IMR-90 (cell line): Measurements from ENCODE around the gene PROB1. TPM values are rescaled to one million over a fixed set of nuclear protein-coding genes. Genes with fewer than 3 reads are reported as not detected.

ENCODE experiments used
- ATAC-seq: fragments of 200-7000 bp; cut with Tn5 transposase; 2 replicates; pipeline ENCODE4 v1.9.1; 2020; ENCODE audit warnings: low read depth, mild to moderate bottlenecking, moderate library complexity
- BruUV-seq: library from RNA; stranded (reverse); fragments of 400-500 nt; replicated peaks from 2 replicates; lab custom pipeline; 2021; lab: Mats Ljungman, UMichigan
- CTCF ChIA-PET: fragments of 300-600 bp; formaldehyde crosslinking; extraction: SDS; loops from one replicate; lab custom pipeline; 2021; ENCODE audit warnings: antibody characterized with exemption; lab: Yijun Ruan, JAX
- POLR2A ChIA-PET: fragments of 300-600 bp; sonication (Branson Sonifier 250); formaldehyde crosslinking; loops from one replicate; lab custom pipeline; 2022; ENCODE audit warnings: antibody characterized with exemption; ENCODE audit not compliant: unreplicated experiment; lab: Charles Lee
- DNase-seq: peaks from one replicate; pipeline ENCODE4 v3.0.0; 2013
- H2AFZ ChIP-seq: replicated peaks from 2 replicates; pipeline ENCODE3; 2013; ENCODE audit warnings: low read length, mild to moderate bottlenecking; ENCODE audit not compliant: poor library complexity
- H2AK5ac ChIP-seq: 2 replicates; pipeline ENCODE4 v1.6.1; 2013; ENCODE audit warnings: low read depth, low read length, inconsistent platforms
- H2AK9ac ChIP-seq: replicated peaks from 2 replicates; pipeline ENCODE3; 2013; ENCODE audit warnings: mild to moderate bottlenecking, low read depth, low read length, moderate library complexity; ENCODE audit not compliant: poor library complexity
- H2BK120ac ChIP-seq: 2 replicates; pipeline ENCODE4 v1.6.1; 2013; ENCODE audit warnings: low read depth, low read length, inconsistent platforms
- H2BK15ac ChIP-seq: 3 replicates; pipeline ENCODE4 v1.6.1; 2013; ENCODE audit warnings: low read depth, low read length, inconsistent platforms
- H2BK20ac ChIP-seq: 2 replicates; pipeline ENCODE4 v1.6.1; 2013; ENCODE audit warnings: low read depth, mild to moderate bottlenecking, inconsistent platforms, low read length, moderate library complexity
- H2BK5ac ChIP-seq: 2 replicates; pipeline ENCODE4 v1.6.1; 2013; ENCODE audit warnings: mild to moderate bottlenecking, low read depth, low read length, inconsistent platforms; ENCODE audit not compliant: poor library complexity, severe bottlenecking
- H3K14ac ChIP-seq: replicated peaks from 2 replicates; pipeline ENCODE4 v1.6.1; 2013; ENCODE audit warnings: low read depth, low read length, inconsistent platforms
- H3K18ac ChIP-seq: 2 replicates; pipeline ENCODE4 v1.6.1; 2013; ENCODE audit warnings: low read depth, low read length, control low read depth
- H3K23ac ChIP-seq: 2 replicates; pipeline ENCODE4 v1.6.1; 2013; ENCODE audit warnings: low read depth, low read length, inconsistent platforms
- H3K27ac ChIP-seq: 2 replicates; pipeline ENCODE4 v1.5.1; 2013; ENCODE audit warnings: mild to moderate bottlenecking, control low read depth, low read length; ENCODE audit not compliant: insufficient read depth
- H3K27me3 ChIP-seq: 2 replicates; pipeline ENCODE4 v1.6.1; 2013; ENCODE audit warnings: low read length; ENCODE audit not compliant: control insufficient read depth, insufficient read depth
- H3K36me3 ChIP-seq: 2 replicates; pipeline ENCODE4 v1.6.1; 2013; ENCODE audit warnings: low read length, mixed read lengths; ENCODE audit not compliant: control insufficient read depth, insufficient read depth
- H3K4ac ChIP-seq: 2 replicates; pipeline ENCODE4 v1.6.1; 2013; ENCODE audit warnings: low read depth, low read length, inconsistent platforms
- H3K4me1 ChIP-seq: 2 replicates; pipeline ENCODE4 v1.6.1; 2013; ENCODE audit warnings: low read length, mixed read lengths; ENCODE audit not compliant: control insufficient read depth, insufficient read depth
- H3K4me2 ChIP-seq: 2 replicates; pipeline ENCODE4 v1.6.1; 2013; ENCODE audit warnings: low read depth, mild to moderate bottlenecking, control low read depth, low read length, moderate library complexity
- H3K4me3 ChIP-seq: 2 replicates; pipeline ENCODE4 v1.5.1; 2013; ENCODE audit warnings: low read depth, mild to moderate bottlenecking, control low read depth, low read length, moderate library complexity; ENCODE audit not compliant: insufficient read depth
- H3K56ac ChIP-seq: 2 replicates; pipeline ENCODE4 v1.6.1; 2013; ENCODE audit warnings: low read length, inconsistent platforms; ENCODE audit not compliant: insufficient read depth; ENCODE audit errors: extremely low read depth
- H3K79me1 ChIP-seq, 2 experiments: 2 replicates each; pipeline ENCODE4 v1.6.1; 2013; ENCODE audit warnings: low read length in 2 of 2, inconsistent platforms in 1 of 2, low read depth in 1 of 2
- H3K9ac ChIP-seq: 2 replicates; pipeline ENCODE4 v1.6.1; 2013; ENCODE audit warnings: low read depth, low read length, control low read depth
- H3K9me1 ChIP-seq: 2 replicates; pipeline ENCODE4 v1.6.1; 2013; ENCODE audit warnings: low read length, inconsistent platforms; ENCODE audit not compliant: insufficient read depth
- H3K9me3 ChIP-seq: 2 replicates; pipeline ENCODE4 v1.6.1; 2013; ENCODE audit warnings: low read length; ENCODE audit not compliant: control insufficient read depth, insufficient read depth
- H4K20me1 ChIP-seq: 2 replicates; pipeline ENCODE4 v1.6.1; 2013; ENCODE audit warnings: low read length, inconsistent platforms; ENCODE audit not compliant: insufficient read depth
- H4K5ac ChIP-seq: 2 replicates; pipeline ENCODE4 v1.6.1; 2013; ENCODE audit warnings: mild to moderate bottlenecking, low read depth, low read length, control low read depth
- H4K8ac ChIP-seq, 2 experiments: 2 replicates each; pipeline ENCODE4 v1.6.1; 2013; ENCODE audit warnings: low read depth in 2 of 2, low read length in 2 of 2, control low read depth in 1 of 2, inconsistent platforms in 1 of 2
- H4K91ac ChIP-seq: 2 replicates; pipeline ENCODE4 v1.6.1; 2013; ENCODE audit warnings: low read depth, low read length, inconsistent platforms; ENCODE audit not compliant: insufficient read depth
- CEBPB ChIP-seq: IDR thresholded peaks from 2 replicates; pipeline ENCODE4 v1.6.1; 2012; ENCODE audit warnings: low read depth, low read length, improper control_type of control experiment
- CHD1 ChIP-seq: IDR thresholded peaks from 2 replicates; pipeline ENCODE4 v1.6.1; 2012; ENCODE audit warnings: low read depth, low read length, improper control_type of control experiment
- MAFK ChIP-seq: IDR thresholded peaks from 2 replicates; pipeline ENCODE4 v1.6.1; 2012; ENCODE audit warnings: low read depth, low read length, improper control_type of control experiment
- MAZ ChIP-seq: IDR thresholded peaks from 2 replicates; pipeline ENCODE4 v1.6.1; 2012; ENCODE audit warnings: low read depth, mild to moderate bottlenecking, low read length, improper control_type of control experiment, moderate library complexity, borderline replicate concordance
- NFE2L2 ChIP-seq: fragments of 150-350 bp; IDR thresholded peaks from 2 replicates; pipeline ENCODE4 v1.6.1; 2016; ENCODE audit warnings: low read depth, mild to moderate bottlenecking, low read length
- POLR2A ChIP-seq: IDR thresholded peaks from 2 replicates; pipeline ENCODE4 v1.6.1; 2012; ENCODE audit warnings: mild to moderate bottlenecking, low read depth, low read length
- RAD21 ChIP-seq: IDR thresholded peaks from 2 replicates; pipeline ENCODE4 v1.6.1; 2012; ENCODE audit warnings: low read length, improper control_type of control experiment
- RFX5 ChIP-seq: IDR thresholded peaks from 2 replicates; pipeline ENCODE4 v1.8.0; 2012; ENCODE audit warnings: low read depth, mild to moderate bottlenecking, low read length, moderate library complexity
- SMC3 ChIP-seq: fragments of 150-350 bp; IDR thresholded peaks from 2 replicates; pipeline ENCODE4 v1.6.1; 2016; ENCODE audit warnings: low read depth, mild to moderate bottlenecking, antibody characterized with exemption, low read length, moderate library complexity
- WGBS, 2 experiments: methylation state at CpG; one replicate each; pipeline versions ENCODE4 v1.1.5 to v1.1.7; 2013; ENCODE audit warnings: missing lambda C conversion rate in 2 of 2; ENCODE audit not compliant: insufficient read length in 1 of 2; ENCODE audit errors: extremely low coverage in 2 of 2; 5-methylcytosine and 5-hydroxymethylcytosine counted together
- dilution Hi-C: fragments of 300-500 bp; cut with HindIII; formaldehyde crosslinking; loops from one replicate; pipeline ENCODE4 v1.14.3; 2018; ENCODE audit warnings: low sequenced_read_pairs; ENCODE audit not compliant: unreplicated experiment
- in situ Hi-C: fragments of 300-500 bp; cut with MboI; formaldehyde crosslinking; loops from 3 replicates; pipeline ENCODE4 v1.14.3; 2019; ENCODE audit warnings: low sequenced_read_pairs, inconsistent platforms, mixed read lengths
- intact Hi-C: fragments of 100-400 bp; cut with micrococcal nuclease; formaldehyde crosslinking; loops from 2 replicates; pipeline ENCODE4 v1.10.0; 2022
- polyA plus RNA-seq, 3 experiments: library from polyadenylated mRNA; depleted of rRNA; stranded (reverse); fragments of >200 nt; gene quantifications; 2 replicates each; pipeline ENCODE4 v1.2.3, GENCODE V29; 2012; ENCODE audit warnings: low replicate concordance in 1 of 3
- total RNA-seq: library from RNA; depleted of rRNA; stranded (reverse); fragments of >200 nt; gene quantifications from 2 replicates; pipeline ENCODE4 v1.2.3, GENCODE V29; 2012
- TF ChIP-seq, protein P1 (sequence below): conservative IDR thresholded peaks from 2 replicates; pipeline ENCODE4 v1.5.1; 2012; ENCODE audit warnings: mild to moderate bottlenecking, low read depth, low read length, improper control_type of control experiment
- TF ChIP-seq, protein P2 (sequence below): fragments of 150-350 bp; IDR thresholded peaks from 2 replicates; pipeline ENCODE4 v1.6.1; 2016; ENCODE audit warnings: low read depth, mild to moderate bottlenecking, low read length, moderate library complexity, borderline replicate concordance

The PROB1 gene
- total and polyA plus RNA-seq, 2 of the 4 experiments (the other 2 are of a cell fraction) = under 0.01 to 0.38 TPM

DNA sequence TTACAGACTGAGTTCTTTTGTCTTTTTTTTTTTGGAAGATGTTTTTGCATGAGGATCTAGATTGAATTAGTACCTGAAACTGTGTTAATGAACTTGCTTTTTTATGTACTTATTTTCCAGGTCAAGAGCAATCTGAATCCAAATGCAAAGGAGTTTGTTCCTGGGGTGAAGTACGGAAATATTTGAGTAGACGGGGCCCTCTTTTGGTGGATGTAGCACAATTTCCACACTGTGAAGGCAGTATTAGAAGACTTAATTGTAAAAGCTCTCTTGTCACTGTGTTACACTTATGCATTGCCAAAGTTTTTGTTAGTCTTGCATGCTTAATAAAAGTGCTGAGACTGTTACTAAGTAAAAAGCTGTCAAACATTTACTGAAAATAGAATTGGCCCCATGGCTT lies 26.3 kb downstream of the PROB1 start:
- H2BK5ac ChIP-seq = peak overlapping the region; percentile 11
- H4K20me1 ChIP-seq = peaks cover 24% of the 10 kb centered on the region; the same call in 1 of the 2 replicates
- no peak overlapping the region; the same call in 1 of the 2 replicates for H3K18ac ChIP-seq
- no peak overlapping the region for H2BK20ac ChIP-seq
- no peak overlapping the region for H3K4me3 ChIP-seq
- no peak overlapping the region for H2AK5ac ChIP-seq
- in situ Hi-C loops (no loop called here), dilution Hi-C loops (no loop called here), intact Hi-C loops (no loop called here)
- WGBS, 2 experiments = no CpG with 5 or more reads among the region's 2 CpGs
- BruUV-seq = no TSS peak
- peak overlapping the region; percentile 44 for H3K4me2 ChIP-seq
- CTCF ChIA-PET = interaction anchor here (0.6 kb wide), 1 partner anchor 793 kb away, joined by 5 read pairs; the partner anchor contains the start of gene HSPA9
- H2BK15ac ChIP-seq = no peak overlapping the region
- no peak overlapping the region for H4K5ac ChIP-seq
- ATAC-seq (peak; percentile 7; the same call in 1 of the 2 replicates), DNase-seq (peak; percentile 29)
- H3K27ac ChIP-seq = peak overlapping the region; percentile 40; the same call in 1 of the 2 replicates
- peaks cover 13% of the 10 kb centered on the region for H3K9me1 ChIP-seq
- H4K91ac ChIP-seq = no peak overlapping the region
- no peak overlapping the region for H3K14ac ChIP-seq
- H4K8ac ChIP-seq = no peak overlapping the region
- H3K4ac ChIP-seq = no peak overlapping the region
- H2BK120ac ChIP-seq = no peak overlapping the region
- H3K79me1 ChIP-seq = peaks cover 18 to 50% of the 10 kb centered on the region in 2 experiments
- TF ChIP-seq CEBPB = no peak
- TF ChIP-seq, protein P1, sequence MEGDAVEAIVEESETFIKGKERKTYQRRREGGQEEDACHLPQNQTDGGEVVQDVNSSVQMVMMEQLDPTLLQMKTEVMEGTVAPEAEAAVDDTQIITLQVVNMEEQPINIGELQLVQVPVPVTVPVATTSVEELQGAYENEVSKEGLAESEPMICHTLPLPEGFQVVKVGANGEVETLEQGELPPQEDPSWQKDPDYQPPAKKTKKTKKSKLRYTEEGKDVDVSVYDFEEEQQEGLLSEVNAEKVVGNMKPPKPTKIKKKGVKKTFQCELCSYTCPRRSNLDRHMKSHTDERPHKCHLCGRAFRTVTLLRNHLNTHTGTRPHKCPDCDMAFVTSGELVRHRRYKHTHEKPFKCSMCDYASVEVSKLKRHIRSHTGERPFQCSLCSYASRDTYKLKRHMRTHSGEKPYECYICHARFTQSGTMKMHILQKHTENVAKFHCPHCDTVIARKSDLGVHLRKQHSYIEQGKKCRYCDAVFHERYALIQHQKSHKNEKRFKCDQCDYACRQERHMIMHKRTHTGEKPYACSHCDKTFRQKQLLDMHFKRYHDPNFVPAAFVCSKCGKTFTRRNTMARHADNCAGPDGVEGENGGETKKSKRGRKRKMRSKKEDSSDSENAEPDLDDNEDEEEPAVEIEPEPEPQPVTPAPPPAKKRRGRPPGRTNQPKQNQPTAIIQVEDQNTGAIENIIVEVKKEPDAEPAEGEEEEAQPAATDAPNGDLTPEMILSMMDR = 0 out of 2 replicates have a peak, but pooled peaks have one; percentile 19
- TF ChIP-seq RFX5 = no peak
- TF ChIP-seq, protein P2, sequence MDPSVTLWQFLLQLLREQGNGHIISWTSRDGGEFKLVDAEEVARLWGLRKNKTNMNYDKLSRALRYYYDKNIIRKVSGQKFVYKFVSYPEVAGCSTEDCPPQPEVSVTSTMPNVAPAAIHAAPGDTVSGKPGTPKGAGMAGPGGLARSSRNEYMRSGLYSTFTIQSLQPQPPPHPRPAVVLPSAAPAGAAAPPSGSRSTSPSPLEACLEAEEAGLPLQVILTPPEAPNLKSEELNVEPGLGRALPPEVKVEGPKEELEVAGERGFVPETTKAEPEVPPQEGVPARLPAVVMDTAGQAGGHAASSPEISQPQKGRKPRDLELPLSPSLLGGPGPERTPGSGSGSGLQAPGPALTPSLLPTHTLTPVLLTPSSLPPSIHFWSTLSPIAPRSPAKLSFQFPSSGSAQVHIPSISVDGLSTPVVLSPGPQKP = no peak
- TF ChIP-seq MAFK = no peak
- no peak for TF ChIP-seq NFE2L2
- no peak for TF ChIP-seq CHD1
- no peak for TF ChIP-seq SMC3
- no peak for TF ChIP-seq MAZ
- no peak for TF ChIP-seq POLR2A
- TF ChIP-seq RAD21 = peak; percentile 27; the same call in 1 of the 2 replicates
- no peaks in the 10 kb centered on the region for H3K9me3 ChIP-seq
- H2AK9ac ChIP-seq = no peak overlapping the region
- POLR2A ChIA-PET = no interaction called here
- 0 out of 2 replicates have a peak overlapping the region, but pooled peaks have one; percentile 21 for H3K23ac ChIP-seq
- H3K27me3 ChIP-seq = no peaks in the 10 kb centered on the region
- H3K4me1 ChIP-seq = peaks cover 11% of the 10 kb centered on the region
- H3K56ac ChIP-seq = no peak overlapping the region
- H3K36me3 ChIP-seq = peaks cover 44% of the 10 kb centered on the region
- H2AFZ ChIP-seq = no peak overlapping the region
- H3K9ac ChIP-seq = no peak overlapping the region
